Astrocyte (in vitro differentiated cells and primary cell): ENCODE results near the gene ACVRL1.

ENCODE experiments used
- CTCF ChIP-seq: IDR thresholded peaks from 2 replicates; pipeline ENCODE4 v1.5.1; 2011; ENCODE audit warnings: low read depth, mild to moderate bottlenecking, inconsistent platforms, low read length, moderate library complexity; ENCODE audit not compliant: insufficient read depth
- EZH2 ChIP-seq: IDR thresholded peaks from 2 replicates; pipeline ENCODE4 v1.6.1; 2012; ENCODE audit warnings: mild to moderate bottlenecking, low read length, inconsistent platforms; ENCODE audit not compliant: insufficient read depth

DNA sequence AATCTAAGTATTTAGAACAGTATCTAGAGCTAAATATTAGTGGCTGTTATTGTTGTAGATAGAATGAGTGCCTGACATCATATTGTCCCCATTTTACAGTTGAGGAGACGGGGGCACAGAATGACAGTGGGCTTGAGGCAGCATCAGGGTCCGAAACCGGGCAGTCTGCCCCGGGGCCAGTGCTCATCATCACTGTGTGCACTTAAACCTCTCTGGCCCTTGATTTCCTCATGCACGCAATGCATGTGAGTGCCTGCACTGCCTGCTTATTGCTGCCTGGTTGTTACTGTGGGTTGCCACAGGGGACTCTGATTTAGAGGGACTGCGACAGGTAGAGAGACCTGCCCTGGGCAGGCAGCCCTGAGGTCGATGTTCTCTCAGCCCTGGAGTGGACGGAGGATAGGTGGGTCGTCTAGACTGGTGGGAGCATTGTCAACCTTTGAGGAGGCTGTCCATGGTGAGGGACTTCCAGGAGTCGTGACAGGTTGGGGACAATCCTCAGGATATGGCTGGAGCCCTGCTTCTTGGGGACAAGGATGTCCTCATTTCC is 9.8 kb downstream of the ACVRL1 start:
- TF ChIP-seq EZH2, result no peak
- no peak for TF ChIP-seq CTCF
